Spleen (tissue), 7 donors: ENCODE results near the gene RPTOR.

Experiments used
- POLR2A ChIP-seq, 3 donors: fragments of 450-650 bp; IDR thresholded peaks; one replicate each; pipeline ENCODE4 v1.5.1; 2017; ENCODE audit warnings: antibody characterized with exemption in 3 of 3, mild to moderate bottlenecking in 1 of 3
- TF ChIP-seq, protein P1 (sequence below), 11 experiments: fragments of 200-600 bp in 7 of 11; fragments of 450-650 bp in 4 of 11; sonication (generic) in 4 of 11; IDR thresholded peaks in 8 of 11; conservative IDR thresholded peaks in 3 of 11; 1 replicate in 7 of 11; 2 replicates in 4 of 11; pipeline versions ENCODE4 v1.4.0 to v1.8.0; 2016 to 2021; ENCODE audit warnings: antibody characterized with exemption in 11 of 11, inconsistent platforms in 4 of 11, mild to moderate bottlenecking in 1 of 11
- donor health status: DM: no; HTN: no; CAD: no; lungs with moderate emphysema.
- donor health status: DM: no; HTN: no; CAD: no.
- donor health status: DM: no; HTN: no; CAD: no.

DNA sequence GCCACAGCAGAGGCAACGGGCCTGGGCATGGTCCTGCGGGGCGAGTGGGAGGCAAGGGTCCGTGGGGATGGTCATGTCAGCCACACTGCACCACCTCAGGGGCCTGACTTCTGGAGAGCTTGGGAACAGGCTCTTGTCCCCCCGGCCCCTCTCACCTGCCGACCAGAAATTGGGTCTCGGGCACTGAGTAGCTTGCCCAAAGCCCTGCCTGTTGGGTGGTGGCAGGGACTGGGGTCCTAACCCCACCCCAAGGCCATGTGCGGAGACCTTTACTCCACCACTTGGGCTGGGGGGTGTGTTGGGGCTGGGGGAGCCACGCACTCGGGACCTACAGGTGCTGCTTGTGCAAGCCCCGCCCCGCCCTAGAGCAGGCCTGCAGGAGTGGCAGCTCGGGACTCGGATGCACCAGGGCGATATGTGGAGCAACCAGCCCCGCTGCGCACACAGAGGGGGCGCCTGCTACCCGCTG is 422.8 kb downstream of the RPTOR start:
- TF ChIP-seq, protein P1, sequence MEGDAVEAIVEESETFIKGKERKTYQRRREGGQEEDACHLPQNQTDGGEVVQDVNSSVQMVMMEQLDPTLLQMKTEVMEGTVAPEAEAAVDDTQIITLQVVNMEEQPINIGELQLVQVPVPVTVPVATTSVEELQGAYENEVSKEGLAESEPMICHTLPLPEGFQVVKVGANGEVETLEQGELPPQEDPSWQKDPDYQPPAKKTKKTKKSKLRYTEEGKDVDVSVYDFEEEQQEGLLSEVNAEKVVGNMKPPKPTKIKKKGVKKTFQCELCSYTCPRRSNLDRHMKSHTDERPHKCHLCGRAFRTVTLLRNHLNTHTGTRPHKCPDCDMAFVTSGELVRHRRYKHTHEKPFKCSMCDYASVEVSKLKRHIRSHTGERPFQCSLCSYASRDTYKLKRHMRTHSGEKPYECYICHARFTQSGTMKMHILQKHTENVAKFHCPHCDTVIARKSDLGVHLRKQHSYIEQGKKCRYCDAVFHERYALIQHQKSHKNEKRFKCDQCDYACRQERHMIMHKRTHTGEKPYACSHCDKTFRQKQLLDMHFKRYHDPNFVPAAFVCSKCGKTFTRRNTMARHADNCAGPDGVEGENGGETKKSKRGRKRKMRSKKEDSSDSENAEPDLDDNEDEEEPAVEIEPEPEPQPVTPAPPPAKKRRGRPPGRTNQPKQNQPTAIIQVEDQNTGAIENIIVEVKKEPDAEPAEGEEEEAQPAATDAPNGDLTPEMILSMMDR (IDR thresholded peaks at IDR 0.05 in 8 of 11, conservative IDR thresholded peaks at IDR 0.05 in 3 of 11): no peak
- TF ChIP-seq POLR2A (IDR thresholded peaks at IDR 0.05): no peak
